Measurements from ENCODE around the gene SV2C. TPM values are rescaled to one million over a fixed set of nuclear protein-coding genes. Genes with fewer than 3 reads are reported as not detected.

SV2C gene
- total and polyA plus RNA-seq, 2 of the 13 experiments (the other 11 are each of a cell fraction or from before 2014, with no cell fraction given) = not detected

GRCh38 chr5:76389513-76390154 lies 306.5 kb downstream of the SV2C start (continued):
- TF ChIP-seq ZGPAT (CRISPR knock-in tag; IDR thresholded peaks at IDR 0.05) (0 out of 2 replicates have a peak, but pooled peaks have one; percentile 53), ZNF747 (CRISPR knock-in tag; IDR thresholded peaks at IDR 0.05; ENCODE audit: borderline replicate concordance) (no peak), MEIS2 (CRISPR knock-in tag; IDR thresholded peaks at IDR 0.05) (no peak; the same call in 1 of the 2 replicates), ARNT (IDR thresholded peaks at IDR 0.05) (no peak), LRRFIP1 (CRISPR knock-in tag; conservative IDR thresholded peaks at IDR 0.05) (no peak), PPARG (CRISPR knock-in tag; conservative IDR thresholded peaks at IDR 0.05) (peak; percentile 81), ZNF281 (CRISPR knock-in tag; IDR thresholded peaks at IDR 0.05; ENCODE audit: borderline replicate concordance) (0 out of 2 replicates have a peak, but pooled peaks have one; percentile 12), EP300 (IDR thresholded peaks at IDR 0.05; ENCODE audit: low read depth in 2 of 2, low read length in 2 of 2) (peak in 1 of 2 experiments; percentile 73; a peak in 2 of 4 replicates), EP300 (CRISPR knock-in tag; IDR thresholded peaks at IDR 0.05; ENCODE audit: borderline replicate concordance) (no peak), DPF2 (CRISPR knock-in tag; IDR thresholded peaks at IDR 0.05; ENCODE audit: borderline replicate concordance, low read depth) (peak; percentile 63), PHF21A (CRISPR knock-in tag; IDR thresholded peaks at IDR 0.05) (peak; percentile 84), RBM22 (optimal IDR thresholded peaks at IDR 0.05; ENCODE audit: low read length) (no peak), NRL (CRISPR knock-in tag; IDR thresholded peaks at IDR 0.05; ENCODE audit: borderline replicate concordance) (no peak), HNF1B (CRISPR knock-in tag; IDR thresholded peaks at IDR 0.05) (peak; percentile 65), ZNF567 (CRISPR knock-in tag; IDR thresholded peaks at IDR 0.05; ENCODE audit: borderline replicate concordance) (no peak), ZNF784 (CRISPR knock-in tag; IDR thresholded peaks at IDR 0.05; ENCODE audit: borderline replicate concordance) (no peak), ZNF710 (CRISPR knock-in tag; IDR thresholded peaks at IDR 0.05; ENCODE audit: borderline replicate concordance) (peak; percentile 88; the same call in 1 of the 2 replicates)
